CD4-positive, alpha-beta T cell treated with Interleukin-15 for 4 hours (primary cell): Measurements from ENCODE around the gene KLHL29.

Source experiments
- DNase-seq: peaks from one replicate; pipeline ENCODE4 v3.0.0-alpha.2; 2020; ENCODE audit warnings: low spot score

KLHL29 gene

GRCh38 chr2:23476786-23477185 is 91.8 kb downstream of the KLHL29 start:
- no peak for DNase-seq

GRCh38 chr2:23477392-23477791 is 92.4 kb downstream of the KLHL29 start:
- DNase-seq: no peak

- no peak for DNase-seq
Observed at GRCh38 chr2:23478087-23478932, 93.3 kb downstream of the KLHL29 start.

- DNase-seq: no peak
Observed at GRCh38 chr2:23478933-23479683, 94.1 kb downstream of the KLHL29 start.

GRCh38 chr2:23480957-23481797 is 96.2 kb downstream of the KLHL29 start:
- no peak for DNase-seq

- DNase-seq: no peak
Observed at GRCh38 chr2:23482188-23482587, 97.2 kb downstream of the KLHL29 start.

- DNase-seq: no peak
Observed at GRCh38 chr2:23482607-23483006, 97.6 kb downstream of the KLHL29 start.

GRCh38 chr2:23483791-23484190 is 98.8 kb downstream of the KLHL29 start:
- no peak for DNase-seq

- DNase-seq: no peak
Observed at GRCh38 chr2:23484275-23484674, 99.3 kb downstream of the KLHL29 start.

GRCh38 chr2:23484767-23485166 is 99.8 kb downstream of the KLHL29 start:
- no peak for DNase-seq

- DNase-seq: no peak
Observed at GRCh38 chr2:23485261-23485660, 100.3 kb downstream of the KLHL29 start.

GRCh38 chr2:23485841-23486683 is 101.1 kb downstream of the KLHL29 start:
- no peak for DNase-seq

GRCh38 chr2:23486684-23487075 is 101.7 kb downstream of the KLHL29 start:
- no peak for DNase-seq

GRCh38 chr2:23487735-23488492 is 102.9 kb downstream of the KLHL29 start:
- no peak for DNase-seq

GRCh38 chr2:23488584-23488983 is 103.6 kb downstream of the KLHL29 start:
- DNase-seq: no peak

GRCh38 chr2:23489471-23490322 is 104.7 kb downstream of the KLHL29 start:
- DNase-seq: no peak

- DNase-seq: no peak
Observed at GRCh38 chr2:23491591-23492336, 106.8 kb downstream of the KLHL29 start.

GRCh38 chr2:23492337-23492675 is 107.3 kb downstream of the KLHL29 start:
- no peak for DNase-seq

GRCh38 chr2:23492921-23493320 is 107.9 kb downstream of the KLHL29 start:
- DNase-seq: no peak
